Measurements from ENCODE around the gene KL. TPM values are rescaled to one million over a fixed set of nuclear protein-coding genes. Genes with fewer than 3 reads are reported as not detected.

The KL gene
- total RNA-seq, 1 donor from 2014 or later, result not detected

GRCh38 chr13:33040090-33040489 is 23.9 kb downstream of the KL start:
- Histone ChIP-seq H3K4me2 (no peak overlapping the region), H3K27ac (no peak overlapping the region), H4K20me1 (ENCODE audit: low read depth) (no peaks in the 10 kb centered on the region), H3K79me2 (ENCODE audit: low read depth) (no peaks in the 10 kb centered on the region), H3F3A (ENCODE audit: low read depth) (no peaks in the 10 kb centered on the region), H3K4me1 (no peaks in the 10 kb centered on the region), H3K27me3 (no peaks in the 10 kb centered on the region), H3K36me3 (no peaks in the 10 kb centered on the region), H3K9me3 (ENCODE audit: low read depth) (no peaks in the 10 kb centered on the region), H2AFZ (replicated peaks) (no peak overlapping the region), H3K4me3 (no peak overlapping the region), H3K9ac (no peak overlapping the region)
- Mint-ChIP-seq H3K4me1 (no peaks in the 10 kb centered on the region), H3K4me3 (no peak overlapping the region), H3K36me3 (no peaks in the 10 kb centered on the region), H3K9me3 (no peaks in the 10 kb centered on the region), H3K27me3 (ENCODE audit: insufficient read depth, low read depth) (no peaks in the 10 kb centered on the region), H3K27ac (no peak overlapping the region)
- DNase-seq (ENCODE audit: low spot score), result no peak
- TF ChIP-seq, protein P1, sequence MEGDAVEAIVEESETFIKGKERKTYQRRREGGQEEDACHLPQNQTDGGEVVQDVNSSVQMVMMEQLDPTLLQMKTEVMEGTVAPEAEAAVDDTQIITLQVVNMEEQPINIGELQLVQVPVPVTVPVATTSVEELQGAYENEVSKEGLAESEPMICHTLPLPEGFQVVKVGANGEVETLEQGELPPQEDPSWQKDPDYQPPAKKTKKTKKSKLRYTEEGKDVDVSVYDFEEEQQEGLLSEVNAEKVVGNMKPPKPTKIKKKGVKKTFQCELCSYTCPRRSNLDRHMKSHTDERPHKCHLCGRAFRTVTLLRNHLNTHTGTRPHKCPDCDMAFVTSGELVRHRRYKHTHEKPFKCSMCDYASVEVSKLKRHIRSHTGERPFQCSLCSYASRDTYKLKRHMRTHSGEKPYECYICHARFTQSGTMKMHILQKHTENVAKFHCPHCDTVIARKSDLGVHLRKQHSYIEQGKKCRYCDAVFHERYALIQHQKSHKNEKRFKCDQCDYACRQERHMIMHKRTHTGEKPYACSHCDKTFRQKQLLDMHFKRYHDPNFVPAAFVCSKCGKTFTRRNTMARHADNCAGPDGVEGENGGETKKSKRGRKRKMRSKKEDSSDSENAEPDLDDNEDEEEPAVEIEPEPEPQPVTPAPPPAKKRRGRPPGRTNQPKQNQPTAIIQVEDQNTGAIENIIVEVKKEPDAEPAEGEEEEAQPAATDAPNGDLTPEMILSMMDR (IDR thresholded peaks at IDR 0.05), result no peak
- TF ChIP-seq EZH2 (IDR thresholded peaks at IDR 0.05), result no peak
- no peak for TF ChIP-seq EZH2phosphoT487 (IDR thresholded peaks at IDR 0.05)

- Histone ChIP-seq H3K9ac (no peak overlapping the region), H3K4me3 (no peak overlapping the region), H3K4me2 (no peak overlapping the region), H3K27ac (no peak overlapping the region), H3K36me3 (no peaks in the 10 kb centered on the region), H3F3A (ENCODE audit: low read depth) (no peaks in the 10 kb centered on the region), H2AFZ (replicated peaks) (no peak overlapping the region), H3K79me2 (ENCODE audit: low read depth) (no peaks in the 10 kb centered on the region), H4K20me1 (ENCODE audit: low read depth) (no peaks in the 10 kb centered on the region), H3K4me1 (no peaks in the 10 kb centered on the region), H3K9me3 (ENCODE audit: low read depth) (no peaks in the 10 kb centered on the region), H3K27me3 (no peaks in the 10 kb centered on the region)
- no peak for DNase-seq (ENCODE audit: low spot score)
- Mint-ChIP-seq H3K9me3 (no peaks in the 10 kb centered on the region), H3K4me1 (no peaks in the 10 kb centered on the region), H3K36me3 (no peaks in the 10 kb centered on the region), H3K4me3 (no peak overlapping the region), H3K27me3 (ENCODE audit: insufficient read depth, low read depth) (no peaks in the 10 kb centered on the region), H3K27ac (no peak overlapping the region)
- TF ChIP-seq EZH2phosphoT487 (IDR thresholded peaks at IDR 0.05) (no peak), EZH2 (IDR thresholded peaks at IDR 0.05) (no peak)
- TF ChIP-seq, protein P1 (IDR thresholded peaks at IDR 0.05), result no peak
Measured at GRCh38 chr13:33045851-33046592, 29.8 kb downstream of the KL start.

DNA sequence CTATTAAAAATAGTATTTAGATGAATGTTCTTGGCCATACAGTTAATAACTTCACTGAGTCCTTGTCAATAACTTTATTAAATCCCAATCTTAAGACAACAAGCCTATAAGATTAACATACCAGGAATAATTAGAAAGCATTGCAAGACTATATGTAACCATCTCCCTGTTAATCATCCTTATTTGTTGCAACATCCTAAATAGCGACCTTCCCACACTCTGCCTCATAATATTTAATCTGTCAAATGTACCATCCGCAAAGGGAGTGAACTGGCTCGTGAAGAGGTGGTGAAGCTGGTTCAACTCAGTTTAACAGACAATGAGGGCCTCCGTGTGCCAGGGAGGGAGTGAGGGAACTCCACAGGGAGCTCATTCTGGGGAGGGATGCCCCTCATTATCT is 33.9 kb downstream of the KL start:
- H3K27ac ChIP-seq, result no peak overlapping the region
- Mint-ChIP-seq H3K9me3 (no peaks in the 10 kb centered on the region), H3K4me3 (no peak overlapping the region), H3K4me1 (no peaks in the 10 kb centered on the region), H3K27ac (no peak overlapping the region), H3K27me3 (ENCODE audit: insufficient read depth, low read depth) (no peaks in the 10 kb centered on the region), H3K36me3 (no peaks in the 10 kb centered on the region)
- no peaks in the 10 kb centered on the region for H3K79me2 ChIP-seq (ENCODE audit: low read depth)
- no peaks in the 10 kb centered on the region for H3K27me3 ChIP-seq
- H4K20me1 ChIP-seq (ENCODE audit: low read depth), result no peaks in the 10 kb centered on the region
- no peaks in the 10 kb centered on the region for H3K4me1 ChIP-seq
- DNase-seq (ENCODE audit: low spot score), result no peak
- no peaks in the 10 kb centered on the region for H3F3A ChIP-seq (ENCODE audit: low read depth)
- H3K9ac ChIP-seq, result no peak overlapping the region
- H3K4me3 ChIP-seq, result no peak overlapping the region
- no peak overlapping the region for H3K4me2 ChIP-seq
- H2AFZ ChIP-seq (replicated peaks), result no peak overlapping the region
- H3K36me3 ChIP-seq, result no peaks in the 10 kb centered on the region
- H3K9me3 ChIP-seq (ENCODE audit: low read depth), result no peaks in the 10 kb centered on the region
- TF ChIP-seq EZH2 (IDR thresholded peaks at IDR 0.05), result no peak
- TF ChIP-seq EZH2phosphoT487 (IDR thresholded peaks at IDR 0.05), result no peak
- TF ChIP-seq, protein P1 (IDR thresholded peaks at IDR 0.05), result no peak
